ENCODE measurements around the gene DHCR7.

- TF ChIP-seq POLR2AphosphoS5 (IDR thresholded peaks at IDR 0.05; ENCODE audit: low read depth) = no peak
- TF ChIP-seq REST (IDR thresholded peaks at IDR 0.05; ENCODE audit: insufficient replicate concordance, low read depth) = no peak
- TF ChIP-seq, protein P1, sequence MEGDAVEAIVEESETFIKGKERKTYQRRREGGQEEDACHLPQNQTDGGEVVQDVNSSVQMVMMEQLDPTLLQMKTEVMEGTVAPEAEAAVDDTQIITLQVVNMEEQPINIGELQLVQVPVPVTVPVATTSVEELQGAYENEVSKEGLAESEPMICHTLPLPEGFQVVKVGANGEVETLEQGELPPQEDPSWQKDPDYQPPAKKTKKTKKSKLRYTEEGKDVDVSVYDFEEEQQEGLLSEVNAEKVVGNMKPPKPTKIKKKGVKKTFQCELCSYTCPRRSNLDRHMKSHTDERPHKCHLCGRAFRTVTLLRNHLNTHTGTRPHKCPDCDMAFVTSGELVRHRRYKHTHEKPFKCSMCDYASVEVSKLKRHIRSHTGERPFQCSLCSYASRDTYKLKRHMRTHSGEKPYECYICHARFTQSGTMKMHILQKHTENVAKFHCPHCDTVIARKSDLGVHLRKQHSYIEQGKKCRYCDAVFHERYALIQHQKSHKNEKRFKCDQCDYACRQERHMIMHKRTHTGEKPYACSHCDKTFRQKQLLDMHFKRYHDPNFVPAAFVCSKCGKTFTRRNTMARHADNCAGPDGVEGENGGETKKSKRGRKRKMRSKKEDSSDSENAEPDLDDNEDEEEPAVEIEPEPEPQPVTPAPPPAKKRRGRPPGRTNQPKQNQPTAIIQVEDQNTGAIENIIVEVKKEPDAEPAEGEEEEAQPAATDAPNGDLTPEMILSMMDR (IDR thresholded peaks at IDR 0.05; ENCODE audit: insufficient read depth, low read length) = no peak
- TF ChIP-seq SPI1 (IDR thresholded peaks at IDR 0.05; ENCODE audit: borderline replicate concordance, low read depth) = no peak
These were observed 37.7 kb downstream of the DHCR7 start for GRCh38 chr11:71410363-71410966.
